Posterior cingulate gyrus (tissue), 11 donors: ENCODE measurements around the gene TNRC6B.
"Not testable (repeated sequence)": the region's sequence is repeated elsewhere in the genome, so short reads cannot be mapped to it uniquely, and the experiment has no call there.

Source experiments
- DNase-seq, 10 donors: peaks; one replicate each; pipeline versions ENCODE4 v3.0.0 to v3.0.0-alpha.2; 2020 to 2021; ENCODE audit warnings: mixed read lengths in 3 of 10
- intact Hi-C: fragments of 100-400 bp; cut with DNase I; formaldehyde crosslinking; loops from one replicate; pipeline ENCODE4 v1.15.1; 2023

Gene TNRC6B

DNA sequence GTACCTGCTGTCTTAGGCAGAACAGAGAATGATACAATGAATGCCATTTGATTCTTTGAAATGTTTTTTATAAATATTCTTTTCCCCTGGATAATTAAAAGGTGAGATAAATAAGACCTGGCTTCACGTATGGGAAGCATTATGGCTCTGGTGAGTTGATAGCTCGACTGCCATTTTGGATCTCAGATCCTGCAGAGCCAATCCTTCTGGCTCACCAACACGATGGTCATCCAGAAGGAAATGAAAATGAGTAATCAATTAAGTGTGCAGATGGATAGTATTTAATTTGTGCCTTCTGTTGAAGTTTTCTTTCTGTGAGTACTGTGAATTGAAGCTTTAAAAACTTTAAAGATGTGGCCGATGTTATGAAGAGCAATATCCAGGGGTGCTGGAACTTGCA, 2.7 kb downstream of the TNRC6B start:
- no peak for DNase-seq
- intact Hi-C loops: no loop called here

- intact Hi-C loops: no loop called here
- no peak for DNase-seq
Measured at GRCh38 chr22:40181323-40181722, 3.6 kb downstream of the TNRC6B start.

DNA sequence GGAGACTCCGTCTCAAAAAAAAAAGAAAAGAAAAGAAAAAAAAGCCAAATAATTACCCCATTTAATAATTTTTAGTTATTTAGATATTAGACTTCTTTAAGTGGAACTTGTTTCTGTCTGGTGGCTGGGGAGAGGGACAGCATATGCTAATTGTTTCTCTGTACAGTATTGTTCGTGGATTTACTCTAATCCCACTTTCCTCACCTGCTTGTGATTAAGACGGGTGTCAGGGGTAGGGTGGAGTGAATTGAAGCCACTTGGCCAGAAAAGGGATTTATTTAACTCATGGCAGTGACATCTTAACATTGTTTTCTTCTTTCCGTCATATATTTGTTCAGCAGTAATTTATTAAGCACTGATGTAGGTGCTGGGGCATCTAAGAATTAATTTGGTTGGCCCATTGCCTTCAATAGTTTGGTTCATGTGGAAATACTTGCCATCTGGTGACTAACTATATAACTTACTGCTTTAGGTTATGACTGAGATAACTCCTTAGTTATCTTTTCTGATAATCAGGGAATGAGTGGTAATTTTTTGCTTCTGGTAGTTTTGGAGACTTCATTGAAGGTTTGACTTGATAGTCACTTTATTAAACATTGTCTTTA, 4.6 kb downstream of the TNRC6B start:
- intact Hi-C loops: no loop called here
- no peak for DNase-seq

- no peak for DNase-seq
- intact Hi-C loops: no loop called here
Measured at GRCh38 chr22:40183029-40183581, 5.4 kb downstream of the TNRC6B start.

DNA sequence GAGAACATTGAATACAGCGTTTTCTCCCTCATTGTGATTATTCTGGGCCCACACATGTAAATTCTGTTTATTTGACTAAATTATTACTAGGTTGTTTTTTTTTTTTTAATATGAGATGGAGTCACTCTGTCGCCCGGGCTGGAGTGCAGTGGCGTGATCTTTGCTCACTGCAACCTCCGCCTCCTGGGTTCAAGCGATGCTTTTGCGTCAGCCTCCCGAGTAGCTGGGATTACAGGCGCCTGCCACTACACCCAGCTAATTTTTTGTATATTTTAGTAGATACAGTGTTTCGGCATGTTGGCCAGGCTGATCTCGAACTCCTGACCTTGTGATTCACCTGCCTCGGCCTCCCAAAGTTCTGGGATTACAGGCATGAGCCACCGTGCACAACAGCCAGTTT, 5.9 kb downstream of the TNRC6B start:
- DNase-seq, intact Hi-C loops: not testable (repeated sequence)

GRCh38 chr22:40187389-40187788, 9.7 kb downstream of the TNRC6B start:
- no peak for DNase-seq
- intact Hi-C loops: no loop called here

DNA sequence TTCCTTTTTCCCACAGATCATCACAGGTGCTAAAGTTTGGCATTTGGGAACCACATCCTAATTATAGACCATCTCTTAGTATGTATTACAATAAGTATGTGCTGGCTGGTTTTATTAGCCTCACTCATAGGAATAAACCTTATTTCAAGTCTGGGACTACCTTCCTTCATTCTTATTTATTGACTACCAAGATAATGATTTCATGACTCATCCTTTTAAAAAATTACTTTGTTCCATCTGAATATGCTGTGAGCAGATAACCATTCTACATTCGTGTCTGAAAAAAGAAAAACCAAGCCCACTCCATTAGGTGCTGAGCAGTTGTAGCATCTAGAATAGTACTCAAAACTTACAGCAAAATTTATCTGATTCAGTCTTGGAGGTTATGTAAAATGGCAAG, 12.3 kb downstream of the TNRC6B start:
- intact Hi-C loops: no loop called here
- no peak for DNase-seq

DNA sequence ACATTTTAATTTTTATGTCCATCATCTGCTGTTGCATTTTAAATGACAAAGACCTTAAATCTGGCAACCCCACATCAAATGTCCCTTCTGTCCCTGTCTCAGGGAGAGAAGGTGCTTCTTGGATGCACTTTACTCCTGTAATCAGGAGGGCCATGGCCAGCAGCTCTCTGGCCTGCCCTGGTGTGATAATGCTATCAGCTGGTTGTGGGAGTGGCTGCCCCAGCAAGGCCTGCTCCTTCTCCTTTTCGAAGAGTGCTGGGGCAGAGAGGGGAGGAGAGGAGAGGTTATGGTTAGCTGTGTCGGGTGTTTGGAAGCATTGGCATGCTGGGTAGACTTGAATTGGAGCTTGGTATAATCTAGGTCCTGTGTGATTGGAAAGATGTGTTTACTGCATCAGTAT, 12.8 kb downstream of the TNRC6B start:
- DNase-seq: no peak
- intact Hi-C loops: no loop called here

DNA sequence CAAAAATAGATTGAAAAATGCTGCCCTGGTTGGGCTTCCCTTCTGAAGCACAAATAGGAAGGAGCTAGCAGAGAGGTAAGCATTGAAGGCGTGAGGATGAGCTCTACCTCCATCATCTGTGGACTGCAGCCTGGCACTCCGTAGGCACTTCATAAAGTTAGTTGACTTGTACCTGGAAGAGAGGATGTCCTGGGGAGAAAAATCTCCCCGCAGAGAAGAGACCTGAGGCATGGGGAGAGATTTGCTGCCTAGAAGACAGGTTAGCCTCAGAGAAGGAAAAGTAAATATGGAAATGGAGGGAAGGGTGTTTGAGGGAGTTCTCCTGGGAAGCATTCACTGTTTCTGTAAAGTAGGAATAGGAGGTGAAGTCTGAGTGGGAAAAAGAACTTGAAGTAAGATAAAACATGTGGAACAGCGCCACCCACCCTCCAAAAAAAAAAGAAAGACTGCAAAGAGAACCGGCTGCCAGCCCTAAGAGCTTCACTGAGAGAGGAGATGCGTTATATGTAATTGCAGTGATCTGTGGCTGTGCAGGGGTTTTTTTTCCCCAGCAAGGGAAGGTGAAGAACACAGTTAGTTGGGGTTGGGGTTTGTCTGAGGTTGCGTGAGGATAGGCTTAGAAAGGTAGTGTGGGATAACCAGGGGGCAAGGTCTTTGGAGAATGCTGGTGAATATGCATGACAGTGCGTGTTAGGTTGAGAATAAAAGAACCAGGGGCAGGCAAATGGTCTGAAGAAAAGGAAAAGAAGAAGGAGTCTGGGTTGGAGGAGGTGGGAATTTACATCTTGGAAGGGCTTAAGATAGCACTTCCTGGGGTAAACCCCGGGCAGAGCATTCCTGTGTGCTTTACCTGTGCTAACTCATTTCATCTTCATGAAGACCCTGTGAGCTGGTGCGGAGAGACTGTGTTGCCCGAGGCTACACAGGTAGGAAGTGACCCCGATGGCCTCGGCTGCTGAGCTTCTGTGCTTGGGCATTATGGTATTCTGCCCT, 16.0 kb downstream of the TNRC6B start:
- intact Hi-C loops: no loop called here
- DNase-seq: peak in 1 of 10 donors; percentile 26

- DNase-seq: no peak
- intact Hi-C loops: no loop called here
Measured at GRCh38 chr22:40194656-40195055, 16.9 kb downstream of the TNRC6B start.

DNA sequence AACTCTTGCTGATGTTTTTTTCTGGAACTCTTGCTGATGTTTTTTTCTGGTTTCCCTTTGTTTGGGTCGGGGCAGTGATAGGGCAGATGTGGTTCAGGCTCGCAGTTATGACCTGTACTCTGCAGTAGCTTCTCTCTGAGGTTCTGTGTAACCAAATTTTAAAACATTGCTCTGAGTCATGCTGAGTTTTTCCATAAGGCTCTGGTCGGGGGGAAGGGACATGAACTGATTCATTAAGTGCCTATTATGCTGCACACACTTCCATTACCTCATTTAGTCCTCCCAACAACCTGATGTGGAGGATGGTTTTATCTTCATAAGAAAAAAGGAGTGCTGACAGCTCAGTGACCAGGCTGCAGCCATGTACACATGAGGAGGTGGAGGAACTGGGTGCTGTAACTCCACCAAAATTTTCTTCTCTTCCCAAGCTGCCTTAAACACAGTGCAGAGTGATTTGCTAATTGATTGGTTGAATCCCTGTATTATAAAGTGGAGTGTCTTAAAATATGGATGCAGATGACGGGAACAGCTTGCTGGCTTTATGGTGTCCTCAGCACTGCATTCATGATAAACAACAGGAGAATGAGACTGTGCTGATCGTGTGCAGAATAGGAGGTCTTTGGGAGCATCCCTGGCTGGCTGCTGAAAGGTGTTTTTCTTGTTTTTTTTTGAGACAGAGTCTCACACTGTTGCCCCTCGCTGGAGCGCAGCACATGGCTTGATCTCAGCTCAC, 19.1 kb downstream of the TNRC6B start:
- intact Hi-C loops: no loop called here
- no peak for DNase-seq

DNA sequence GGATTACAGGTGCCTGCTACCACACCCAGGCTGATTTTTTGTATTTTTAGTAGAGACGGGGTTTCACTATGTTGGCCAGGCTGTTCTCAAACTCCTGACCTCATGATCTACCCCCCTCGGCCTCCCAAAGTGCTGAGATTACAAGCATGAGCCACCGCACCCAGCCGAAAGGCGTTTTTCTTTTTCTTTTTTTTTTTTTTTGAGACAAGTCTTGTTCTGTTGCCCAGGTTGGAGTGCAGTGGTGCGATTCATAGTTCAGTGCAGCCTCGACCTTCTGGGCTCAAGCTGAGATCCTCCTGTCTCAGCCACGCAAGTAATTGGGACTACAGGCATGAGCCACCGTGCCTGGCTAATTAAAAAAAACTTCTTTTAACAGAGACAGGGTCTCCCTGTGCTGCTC, 19.7 kb downstream of the TNRC6B start:
- DNase-seq, intact Hi-C loops: not testable (repeated sequence)

GRCh38 chr22:40198733-40199132, 21.0 kb downstream of the TNRC6B start:
- intact Hi-C loops: no loop called here
- DNase-seq: no peak

DNA sequence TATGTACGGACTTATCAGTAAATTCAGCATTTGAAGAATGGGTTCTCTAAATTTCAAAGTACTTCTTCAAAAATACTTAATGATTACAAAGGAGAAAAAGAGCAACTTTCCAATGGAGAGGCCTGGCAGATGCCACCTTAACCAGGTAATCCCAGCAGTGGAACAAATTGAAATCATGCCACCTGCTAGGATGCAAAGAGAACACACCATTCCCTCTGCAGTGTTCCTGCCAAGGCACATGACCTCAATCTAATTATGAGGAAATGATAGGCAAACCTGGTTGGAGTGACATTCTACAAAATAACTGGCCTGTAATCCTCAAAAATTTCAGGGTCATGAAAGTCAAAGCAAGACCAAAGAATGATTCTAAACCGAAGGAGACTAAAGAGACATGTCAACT, 21.5 kb downstream of the TNRC6B start:
- intact Hi-C loops: no loop called here
- no peak for DNase-seq

GRCh38 chr22:40199852-40200251, 22.1 kb downstream of the TNRC6B start:
- no peak for DNase-seq
- intact Hi-C loops: no loop called here

DNA sequence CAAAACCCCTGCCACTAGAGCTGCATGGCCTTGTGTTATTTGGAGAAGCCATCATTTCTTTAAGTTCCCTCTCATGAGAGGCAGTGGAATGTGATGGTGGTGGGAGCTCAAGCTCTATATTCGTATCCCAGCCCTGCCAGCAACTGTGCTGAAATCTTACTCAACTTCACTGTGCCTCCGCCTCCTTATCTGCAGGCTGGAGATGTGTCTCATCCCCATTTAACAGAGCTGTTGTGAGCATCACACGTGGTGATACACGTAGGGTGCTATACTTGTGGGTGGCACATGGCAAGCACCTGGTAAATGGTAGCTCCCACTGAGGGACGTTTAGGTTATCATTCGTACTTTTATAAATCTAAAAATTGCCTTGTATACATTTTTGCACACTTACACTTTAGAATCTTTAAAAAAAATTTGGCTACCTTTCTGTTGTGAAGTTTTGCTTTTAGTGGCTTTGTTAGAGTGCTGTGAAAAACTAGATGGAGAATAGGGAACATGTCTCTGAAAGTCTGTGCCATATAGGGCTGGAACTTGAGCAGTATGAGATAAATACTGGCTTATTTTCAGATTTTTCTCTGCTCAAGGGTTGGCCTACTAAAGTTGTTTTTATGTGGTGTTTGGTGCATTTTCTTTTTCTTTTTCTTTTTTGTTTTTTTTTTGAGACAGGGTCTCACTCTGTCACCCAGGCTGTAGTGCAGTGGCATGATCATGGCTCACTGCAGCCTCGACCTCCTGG, 23.2 kb downstream of the TNRC6B start:
- peak in 5 of 10 donors; percentile 21 to 88 (median 51) for DNase-seq
- intact Hi-C loops: no loop called here

DNA sequence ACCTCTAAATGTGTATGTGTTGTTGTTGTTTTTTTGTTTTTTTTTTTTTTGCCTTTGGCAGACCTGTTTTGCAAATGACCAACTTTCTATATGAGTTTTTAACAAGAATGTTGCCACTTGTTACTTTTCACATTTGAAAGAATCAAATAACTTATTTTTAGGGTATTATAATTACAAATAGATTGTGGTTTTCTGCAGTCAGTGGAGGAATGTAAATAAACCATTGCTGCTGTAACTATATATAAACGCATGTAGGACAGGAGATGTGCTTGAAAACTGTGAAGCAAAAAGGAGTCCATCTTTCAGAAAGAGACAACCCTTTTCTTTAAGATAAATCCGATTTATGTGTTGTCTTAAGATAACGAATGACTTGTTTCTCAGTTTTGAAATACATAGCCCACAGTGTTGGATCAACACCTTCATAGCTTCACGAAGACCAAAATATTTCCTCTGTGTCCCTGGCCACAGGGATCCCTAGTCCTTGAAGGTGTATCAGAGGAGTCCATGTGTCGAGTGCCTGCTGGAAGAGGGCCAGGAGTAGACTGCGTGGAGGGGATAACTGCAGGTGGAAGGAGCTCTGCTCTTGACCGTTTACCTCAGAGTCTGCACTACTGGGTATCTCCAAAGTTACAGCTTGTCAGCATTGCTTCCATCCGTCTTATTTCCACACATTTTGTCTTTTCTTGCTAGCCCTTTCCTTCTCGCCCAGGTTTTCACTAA, 24.7 kb downstream of the TNRC6B start:
- no peak for DNase-seq
- intact Hi-C loops: no loop called here

GRCh38 chr22:40203572-40203971, 25.8 kb downstream of the TNRC6B start:
- DNase-seq: no peak
- intact Hi-C loops: no loop called here

DNA sequence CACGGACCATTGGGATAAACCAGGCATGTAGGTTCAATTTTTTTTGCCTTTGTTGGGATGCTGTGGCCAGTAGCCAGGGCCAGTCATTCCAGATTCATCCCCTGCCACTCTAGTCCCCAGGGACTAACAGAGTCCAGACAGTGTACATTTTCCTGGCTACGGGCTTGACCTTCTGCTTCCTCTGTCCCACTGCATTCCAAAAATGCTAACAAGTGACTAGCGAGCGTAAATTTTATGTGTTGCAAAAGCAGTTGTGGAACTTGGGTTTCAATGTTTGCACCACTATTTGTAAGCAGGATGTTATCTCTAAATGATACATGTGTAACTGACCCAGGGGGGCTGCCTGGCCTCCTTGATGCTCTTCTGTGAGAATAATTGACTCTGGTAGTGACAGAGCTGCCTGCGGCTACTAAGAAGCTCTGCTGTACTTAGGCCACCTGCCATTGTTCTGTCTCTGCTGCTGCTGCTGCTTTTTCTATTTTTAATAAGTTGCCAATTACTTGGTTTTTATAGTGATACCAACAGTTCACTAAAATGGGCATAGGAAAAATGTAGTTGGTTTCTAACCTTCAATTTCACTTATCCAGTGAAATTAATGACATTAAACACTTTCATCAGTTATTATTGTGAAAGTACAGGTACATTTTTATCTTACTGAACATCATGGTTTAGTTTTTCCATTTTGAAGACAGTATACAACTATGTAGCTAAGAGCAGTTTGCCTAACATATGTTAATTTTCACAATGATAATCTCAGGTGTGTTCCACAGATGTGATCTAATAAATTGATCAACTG, 26.8 kb downstream of the TNRC6B start:
- DNase-seq: no peak

More for the DNA sequence above, 26.8 kb downstream of the TNRC6B start:
- intact Hi-C loops: no loop called here
